ENCODE data around the gene PRH2.

- no peak for TF ChIP-seq CTCF (IDR thresholded peaks at IDR 0.05 in 4 of 5, conservative IDR thresholded peaks at IDR 0.05 in 1 of 5)
- TF ChIP-seq POLR2A (IDR thresholded peaks at IDR 0.05) = no peak
Measured at GRCh38 chr12:10901427-10901826, 27.6 kb upstream of the PRH2 start.
